ENCODE measurements around the gene CRTC3. TPM values are rescaled to one million over a fixed set of nuclear protein-coding genes. Genes with fewer than 3 reads are reported as not detected.

The CRTC3 gene
- total and polyA plus RNA-seq, 2 of the 4 experiments (the other 2 are of a cell fraction): 4.7 to 14.8 TPM

GRCh38 chr15:90596943-90597342, 67.2 kb downstream of the CRTC3 start:
- Histone ChIP-seq H3K36me3 (ENCODE audit: control insufficient read depth, insufficient read depth, low read length) (peaks cover 23% of the 10 kb centered on the region), H3K4me1 (ENCODE audit: control insufficient read depth, insufficient read depth, low read length) (peaks cover 20% of the 10 kb centered on the region), H3K23ac (ENCODE audit: low read depth, low read length) (no peak overlapping the region), H3K9me3 (ENCODE audit: control insufficient read depth, insufficient read depth, low read length) (no peaks in the 10 kb centered on the region), H4K20me1 (ENCODE audit: insufficient read depth, low read length) (peaks cover 4% of the 10 kb centered on the region; the same call in 1 of the 2 replicates), H2BK20ac (ENCODE audit: low read depth, low read length) (no peak overlapping the region), H2BK5ac (ENCODE audit: low read depth, low read length, poor library complexity, severe bottlenecking) (peak overlapping the region; percentile 4), H3K79me1 (ENCODE audit: low read depth in 1 of 2, low read length in 2 of 2) (peaks cover 33 to 51% of the 10 kb centered on the region in 2 experiments), H2AK9ac (replicated peaks; ENCODE audit: low read depth, low read length, poor library complexity) (no peak overlapping the region), H3K9ac (ENCODE audit: low read depth, low read length) (no peak overlapping the region), H2BK15ac (ENCODE audit: low read depth, low read length) (no peak overlapping the region), H2AFZ (replicated peaks; ENCODE audit: low read length, poor library complexity) (no peak overlapping the region), H3K56ac (ENCODE audit: extremely low read depth, insufficient read depth, low read length) (no peak overlapping the region), H3K4ac (ENCODE audit: low read depth, low read length) (no peak overlapping the region), H3K27me3 (ENCODE audit: control insufficient read depth, insufficient read depth, low read length) (no peaks in the 10 kb centered on the region), H2AK5ac (ENCODE audit: low read depth, low read length) (no peak overlapping the region), H4K91ac (ENCODE audit: insufficient read depth, low read depth, low read length) (no peak overlapping the region; the same call in 1 of the 2 replicates), H4K8ac (ENCODE audit: low read depth in 2 of 2, low read length in 2 of 2) (no peak overlapping the region), H3K18ac (ENCODE audit: low read depth, low read length) (peak overlapping the region; percentile 38; the same call in 1 of the 2 replicates), H3K4me3 (ENCODE audit: insufficient read depth, low read depth, low read length) (no peak overlapping the region), H3K27ac (ENCODE audit: insufficient read depth, low read length) (peak overlapping the region; percentile 8; the same call in 1 of the 2 replicates), H3K9me1 (ENCODE audit: insufficient read depth, low read length) (peaks cover 18% of the 10 kb centered on the region), H3K4me2 (ENCODE audit: low read depth, low read length) (no peak overlapping the region), H3K14ac (replicated peaks; ENCODE audit: low read depth, low read length) (no peak overlapping the region), H2BK120ac (ENCODE audit: low read depth, low read length) (no peak overlapping the region), H4K5ac (ENCODE audit: low read depth, low read length) (peak overlapping the region; percentile 67; the same call in 1 of the 2 replicates)
- ATAC-seq (ENCODE audit: low read depth) (no peak), DNase-seq (no peak)
- dilution Hi-C loops (cut with HindIII; ENCODE audit: low sequenced_read_pairs, unreplicated experiment) (no loop called here), in situ Hi-C loops (cut with MboI; ENCODE audit: low sequenced_read_pairs) (no loop called here), intact Hi-C loops (cut with micrococcal nuclease) (no loop called here)
- ChIA-PET POLR2A (ENCODE audit: unreplicated experiment) (no interaction called here), CTCF (no interaction called here)
- no TSS peak for BruUV-seq (replicated peaks)
- TF ChIP-seq USF2 (IDR thresholded peaks at IDR 0.05; ENCODE audit: low read depth, low read length) (no peak), BHLHE40 (IDR thresholded peaks at IDR 0.05; ENCODE audit: low read depth, low read length) (no peak), POLR2A (IDR thresholded peaks at IDR 0.05; ENCODE audit: low read depth, low read length) (no peak), CTCF (conservative IDR thresholded peaks at IDR 0.05; ENCODE audit: low read depth, low read length) (no peak), MAFK (IDR thresholded peaks at IDR 0.05; ENCODE audit: low read depth, low read length) (no peak), RCOR1 (IDR thresholded peaks at IDR 0.05; ENCODE audit: insufficient replicate concordance, low read length) (no peak), MXI1 (IDR thresholded peaks at IDR 0.05; ENCODE audit: borderline replicate concordance, low read depth, low read length) (no peak), RAD21 (IDR thresholded peaks at IDR 0.05; ENCODE audit: low read length) (no peak)
- WGBS, 2 experiments (ENCODE audit: extremely low coverage in 2 of 2, insufficient read length in 1 of 2): 67% methylated on average over 1 of the region's 6 CpGs; no CpG with 5 or more reads in 1 of the 2 experiments
